Measurements from ENCODE around the gene ZNF385B.

Gene ZNF385B

DNA sequence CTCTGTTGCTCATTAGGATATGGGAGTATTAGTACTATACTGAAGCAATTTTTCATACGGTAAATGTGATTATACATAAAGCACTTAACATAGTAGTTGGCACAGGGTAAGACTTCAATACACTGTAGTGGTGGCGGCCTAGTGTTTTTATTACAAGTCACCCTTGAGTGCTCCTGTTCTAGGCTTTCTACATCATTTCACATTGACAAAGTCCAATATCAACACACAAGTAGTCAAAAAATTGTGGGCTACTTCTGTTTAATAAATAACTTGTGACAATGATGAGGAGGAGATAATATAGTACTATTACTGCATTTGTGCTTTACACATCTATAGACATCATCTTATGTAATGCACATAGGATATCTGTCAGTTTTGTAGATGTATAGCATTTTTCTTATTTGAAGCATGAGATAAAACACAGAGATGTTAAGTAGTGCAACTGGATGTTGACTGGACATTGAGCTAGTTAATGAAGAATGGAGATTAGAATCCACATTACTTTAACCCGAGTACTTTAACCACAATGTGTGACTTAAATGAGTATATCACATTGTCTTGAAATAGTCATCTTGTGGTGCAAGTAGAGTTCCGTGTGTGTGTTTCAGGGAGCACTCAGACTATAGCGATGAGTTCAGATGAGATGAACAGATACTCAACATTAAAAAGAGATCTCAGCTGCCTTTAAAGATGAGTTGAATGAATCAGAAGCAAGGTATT lies 134.8 kb downstream of the ZNF385B start:
- H3K4me3 ChIP-seq (ENCODE audit: low read depth, low read length): no peak overlapping the region
- TF ChIP-seq, protein P1, sequence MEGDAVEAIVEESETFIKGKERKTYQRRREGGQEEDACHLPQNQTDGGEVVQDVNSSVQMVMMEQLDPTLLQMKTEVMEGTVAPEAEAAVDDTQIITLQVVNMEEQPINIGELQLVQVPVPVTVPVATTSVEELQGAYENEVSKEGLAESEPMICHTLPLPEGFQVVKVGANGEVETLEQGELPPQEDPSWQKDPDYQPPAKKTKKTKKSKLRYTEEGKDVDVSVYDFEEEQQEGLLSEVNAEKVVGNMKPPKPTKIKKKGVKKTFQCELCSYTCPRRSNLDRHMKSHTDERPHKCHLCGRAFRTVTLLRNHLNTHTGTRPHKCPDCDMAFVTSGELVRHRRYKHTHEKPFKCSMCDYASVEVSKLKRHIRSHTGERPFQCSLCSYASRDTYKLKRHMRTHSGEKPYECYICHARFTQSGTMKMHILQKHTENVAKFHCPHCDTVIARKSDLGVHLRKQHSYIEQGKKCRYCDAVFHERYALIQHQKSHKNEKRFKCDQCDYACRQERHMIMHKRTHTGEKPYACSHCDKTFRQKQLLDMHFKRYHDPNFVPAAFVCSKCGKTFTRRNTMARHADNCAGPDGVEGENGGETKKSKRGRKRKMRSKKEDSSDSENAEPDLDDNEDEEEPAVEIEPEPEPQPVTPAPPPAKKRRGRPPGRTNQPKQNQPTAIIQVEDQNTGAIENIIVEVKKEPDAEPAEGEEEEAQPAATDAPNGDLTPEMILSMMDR (IDR thresholded peaks at IDR 0.05; ENCODE audit: low read depth, low read length): no peak

DNA sequence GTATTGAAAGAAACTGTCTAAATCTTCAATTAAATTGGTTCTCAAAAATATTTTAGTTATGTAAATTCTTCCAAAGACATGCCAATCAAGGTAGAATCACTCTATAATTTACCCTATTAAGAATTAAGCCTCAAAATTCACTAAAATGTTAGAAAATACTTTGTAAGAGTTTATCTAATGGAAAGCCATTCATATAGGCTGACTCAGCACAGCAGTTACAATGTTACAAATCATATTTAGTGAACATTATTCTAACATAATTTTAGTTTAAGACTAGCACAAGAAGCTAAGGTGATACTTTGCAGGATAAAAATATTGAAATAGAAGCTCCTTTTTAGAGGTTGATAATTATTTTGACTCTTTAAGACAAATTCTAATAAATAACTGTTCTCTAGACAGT lies 137.0 kb downstream of the ZNF385B start:
- TF ChIP-seq, protein P1 (IDR thresholded peaks at IDR 0.05; ENCODE audit: low read depth, low read length): no peak
- no peak overlapping the region for H3K4me3 ChIP-seq (ENCODE audit: low read depth, low read length)

DNA sequence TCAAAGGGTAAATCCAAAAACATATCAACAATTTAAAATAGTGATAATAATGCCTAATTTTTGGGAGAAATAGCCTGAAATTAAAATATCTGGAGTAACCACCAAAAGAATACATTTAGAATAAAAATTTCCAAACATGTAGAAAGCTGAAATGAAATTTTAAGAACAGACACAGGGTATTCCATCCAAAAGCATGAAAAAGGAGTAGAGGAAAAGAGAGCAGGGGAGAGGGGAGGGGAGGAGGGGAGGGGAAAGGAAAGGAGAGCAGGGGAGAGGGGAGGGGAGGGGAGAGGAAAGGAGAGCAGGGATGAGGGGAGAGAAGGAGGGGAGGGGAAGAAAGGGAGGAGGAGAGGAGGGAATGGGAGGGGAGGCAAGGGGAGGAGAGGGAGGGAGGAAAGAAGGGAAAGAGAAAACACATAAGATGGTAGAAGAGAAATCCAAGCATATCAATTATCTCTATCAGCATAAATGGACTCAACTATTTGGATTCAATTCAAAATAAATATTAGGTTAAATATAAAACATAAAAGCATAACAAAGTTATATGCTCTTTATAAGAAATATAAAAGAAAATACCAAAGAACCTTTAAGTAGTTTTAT lies 141.1 kb downstream of the ZNF385B start:
- no peak overlapping the region for H3K4me3 ChIP-seq (ENCODE audit: low read depth, low read length)
- TF ChIP-seq, protein P1 (IDR thresholded peaks at IDR 0.05; ENCODE audit: low read depth, low read length): no peak

DNA sequence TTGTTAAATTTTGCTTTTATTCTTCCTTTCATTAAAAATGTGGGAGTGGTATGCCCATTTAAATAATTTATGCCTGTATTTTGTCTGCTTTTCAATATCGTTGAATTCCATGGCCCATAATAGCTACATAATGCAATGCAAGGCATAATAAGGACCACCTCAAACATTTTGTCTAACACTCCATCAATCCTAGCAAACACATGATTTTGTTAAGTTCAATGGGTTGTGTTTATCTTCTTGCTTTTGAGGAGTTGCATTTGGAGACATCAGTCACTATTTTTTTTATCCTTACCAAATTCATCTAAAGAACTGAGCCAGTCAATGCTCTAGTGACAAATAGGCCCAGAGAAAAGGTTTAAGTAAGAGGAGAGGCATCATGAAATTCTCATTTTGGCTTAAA lies 145.5 kb downstream of the ZNF385B start:
- H3K4me3 ChIP-seq (ENCODE audit: low read depth, low read length): no peak overlapping the region
- TF ChIP-seq, protein P1 (IDR thresholded peaks at IDR 0.05; ENCODE audit: low read depth, low read length): no peak

DNA sequence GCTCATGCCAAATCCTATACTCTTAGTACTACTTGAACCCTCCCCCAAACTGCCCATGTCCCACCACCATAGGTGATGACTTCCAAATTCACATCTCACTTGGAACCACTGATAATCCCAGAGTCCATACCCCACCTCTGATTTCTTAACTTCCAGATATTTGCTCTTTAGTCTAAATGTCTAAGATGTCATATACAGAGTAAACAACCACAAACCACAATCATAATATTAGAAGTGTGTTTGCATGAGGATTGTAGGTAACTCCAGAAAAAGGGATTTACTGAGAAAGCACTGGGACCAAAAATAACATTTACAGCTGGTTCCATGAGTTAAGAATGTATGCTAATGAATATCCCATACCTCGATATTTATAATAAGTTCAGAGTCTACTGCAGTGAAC lies 146.2 kb downstream of the ZNF385B start:
- TF ChIP-seq, protein P1 (IDR thresholded peaks at IDR 0.05; ENCODE audit: low read depth, low read length): no peak
- H3K4me3 ChIP-seq (ENCODE audit: low read depth, low read length): no peak overlapping the region

DNA sequence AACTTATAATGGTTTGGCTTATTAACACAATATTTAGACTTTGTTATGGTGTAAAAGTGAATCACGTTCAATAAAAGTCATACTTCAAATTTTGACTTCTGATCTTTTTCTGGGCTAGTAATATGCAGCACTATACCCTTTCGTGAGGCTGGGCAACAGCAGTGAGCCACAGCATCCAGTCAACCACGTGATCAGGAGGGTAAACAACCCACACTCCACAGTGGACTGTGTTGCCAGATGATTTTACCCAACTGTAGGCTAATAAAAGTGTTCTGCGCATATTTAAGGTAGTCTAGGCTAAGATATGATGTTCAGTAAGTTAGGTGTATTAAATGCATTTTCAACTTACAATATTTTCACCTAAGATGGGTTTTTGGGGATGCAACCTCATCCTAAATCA lies 148.6 kb downstream of the ZNF385B start:
- no peak overlapping the region for H3K4me3 ChIP-seq (ENCODE audit: low read depth, low read length)
- TF ChIP-seq, protein P1 (IDR thresholded peaks at IDR 0.05; ENCODE audit: low read depth, low read length): no peak

DNA sequence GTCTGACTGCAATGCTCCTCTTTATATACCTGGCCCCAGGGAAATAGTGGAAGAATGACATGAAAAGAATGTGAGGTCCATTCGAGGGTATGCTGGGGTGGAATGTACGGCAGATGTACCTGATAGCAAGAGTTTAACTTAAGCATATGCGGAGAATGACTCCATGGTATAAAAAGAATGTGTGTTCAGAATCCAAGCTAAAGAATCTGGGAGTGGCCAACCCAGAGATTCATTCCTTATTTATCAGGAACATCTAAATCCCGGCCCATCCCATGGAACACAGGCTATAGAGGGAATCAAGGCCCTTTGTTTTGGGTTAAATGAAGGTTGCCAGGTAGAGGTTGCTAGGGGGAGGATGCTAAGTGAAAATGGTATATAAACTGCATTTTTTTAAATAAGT lies 150.0 kb downstream of the ZNF385B start:
- H3K4me3 ChIP-seq (ENCODE audit: low read depth, low read length): no peak overlapping the region
- TF ChIP-seq, protein P1 (IDR thresholded peaks at IDR 0.05; ENCODE audit: low read depth, low read length): no peak
